H7 (cell line): Measurements from ENCODE around the gene MAP3K7. TPM values are rescaled to one million over a fixed set of nuclear protein-coding genes. Genes with fewer than 3 reads are reported as not detected.

Experiments
- DNase-seq: peaks from one replicate; pipeline ENCODE4 v3.0.0; 2012
- H3K27me3 ChIP-seq: 2 replicates; pipeline ENCODE4 v1.6.0; 2011; ENCODE audit warnings: mild to moderate bottlenecking, low read length; ENCODE audit not compliant: control insufficient read depth, insufficient read depth
- H3K36me3 ChIP-seq: replicated peaks from 2 replicates; pipeline ENCODE4 v1.5.1; 2011; ENCODE audit warnings: low read length; ENCODE audit not compliant: control insufficient read depth, insufficient read depth
- H3K4me3 ChIP-seq: 2 replicates; pipeline ENCODE4 v1.5.1; 2011; ENCODE audit warnings: low read depth, mild to moderate bottlenecking, control low read depth, low read length, moderate library complexity; ENCODE audit not compliant: insufficient read depth
- total RNA-seq: library from RNA; depleted of rRNA; stranded (reverse); fragments of >200 nt; shearing (Covaris generic); gene quantifications from 2 replicates; pipeline ENCODE4 v1.2.3, GENCODE V29; 2014

MAP3K7 gene
- total RNA-seq, 1 experiment from 2014 or later: 35.2 TPM

DNA sequence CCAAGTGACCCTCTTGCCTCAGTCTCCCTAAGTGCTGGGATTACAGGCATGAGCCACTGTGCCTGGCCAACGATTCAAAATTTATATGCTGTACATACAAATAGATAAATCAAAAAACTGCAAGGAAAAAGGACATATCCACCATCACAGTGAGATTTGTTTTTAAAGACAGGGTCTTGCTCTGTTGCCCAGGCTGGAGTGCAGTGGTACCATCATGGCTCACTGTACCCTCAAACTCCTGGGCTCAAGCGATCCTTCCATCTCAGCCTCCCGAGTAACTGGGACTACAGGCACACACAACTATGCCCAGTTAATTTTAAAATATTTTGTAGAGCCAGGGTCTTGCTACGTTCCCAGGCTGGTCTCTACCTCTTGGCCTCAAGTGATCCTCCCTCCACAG lies 61.5 kb downstream of the MAP3K7 start:
- no peak overlapping the region for H3K4me3 ChIP-seq
- no peaks in the 10 kb centered on the region for H3K27me3 ChIP-seq
- DNase-seq: no peak
- peaks cover 3% of the 10 kb centered on the region for H3K36me3 ChIP-seq

GRCh38 chr6:90523779-90524310 lies 63.0 kb downstream of the MAP3K7 start:
- H3K27me3 ChIP-seq: no peaks in the 10 kb centered on the region
- DNase-seq: no peak
- peaks cover 3% of the 10 kb centered on the region for H3K36me3 ChIP-seq

DNA sequence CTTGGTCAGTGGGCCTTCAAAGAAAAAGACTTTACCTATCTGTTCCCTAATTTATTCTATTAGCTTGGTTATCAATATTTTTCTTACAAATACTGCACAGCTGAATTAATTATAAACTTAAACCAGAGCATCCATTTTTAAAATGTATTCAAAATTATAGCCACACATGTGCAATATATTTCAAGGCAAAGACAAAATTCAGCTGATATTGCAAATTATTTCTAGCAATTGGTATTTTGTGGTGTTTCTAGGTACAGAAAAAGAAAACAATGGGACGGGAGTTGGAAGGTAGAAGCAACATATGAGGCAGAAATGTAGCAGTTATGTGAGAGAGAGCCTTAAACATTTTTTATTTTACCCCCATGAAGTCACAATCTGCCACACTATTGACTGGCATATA lies 64.9 kb downstream of the MAP3K7 start:
- Histone ChIP-seq H3K4me3 (no peak overlapping the region), H3K36me3 (peaks cover 3% of the 10 kb centered on the region), H3K27me3 (no peaks in the 10 kb centered on the region)
- DNase-seq: no peak

More at GRCh38 chr6:90523779-90524310, 63.0 kb downstream of the MAP3K7 start:
- H3K4me3 ChIP-seq: no peak overlapping the region

GRCh38 chr6:90516074-90516660 lies 70.7 kb downstream of the MAP3K7 start:
- DNase-seq: no peak
- Histone ChIP-seq H3K4me3 (no peak overlapping the region), H3K27me3 (no peaks in the 10 kb centered on the region), H3K36me3 (peaks cover 4% of the 10 kb centered on the region)

DNA sequence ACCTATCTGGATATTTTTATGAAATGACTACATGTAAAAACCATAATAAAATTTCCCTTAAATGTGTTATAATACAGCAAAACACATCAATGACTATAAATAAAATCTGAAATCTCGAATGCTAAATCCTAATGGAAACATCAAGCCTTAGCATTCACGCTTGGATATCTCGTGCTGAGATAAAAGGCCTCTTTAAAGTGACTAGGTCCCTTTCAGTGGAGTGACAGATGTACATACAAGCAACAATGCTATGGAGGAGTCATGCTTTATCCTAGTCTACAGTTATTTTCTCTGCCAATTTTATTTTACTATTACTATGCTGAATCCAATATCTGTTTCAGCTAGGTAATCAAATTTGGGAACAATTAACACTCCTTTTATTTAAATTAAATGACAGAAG lies 72.4 kb downstream of the MAP3K7 start:
- no peak for DNase-seq
- Histone ChIP-seq H3K4me3 (no peak overlapping the region), H3K27me3 (no peaks in the 10 kb centered on the region), H3K36me3 (peaks cover 4% of the 10 kb centered on the region)

DNA sequence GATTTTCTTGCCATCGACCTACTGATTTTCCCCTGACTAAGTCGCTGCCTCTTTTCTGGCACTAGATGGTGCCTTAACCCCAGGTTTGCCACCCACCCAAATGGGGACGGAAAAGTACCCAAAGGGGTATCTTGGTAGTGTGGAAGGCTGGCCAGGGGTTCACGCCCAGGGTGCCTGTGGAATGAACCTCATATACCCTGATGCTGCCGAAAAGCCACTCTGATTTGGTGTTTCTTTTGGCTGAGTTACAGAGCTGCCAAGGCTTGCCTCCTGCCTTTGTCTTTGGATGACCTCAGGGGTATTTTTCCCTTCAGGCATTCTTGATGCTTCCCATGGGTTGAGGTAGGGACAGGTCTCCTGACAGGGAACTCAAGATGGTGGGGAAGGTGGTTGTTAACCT lies 78.1 kb downstream of the MAP3K7 start:
- Histone ChIP-seq H3K27me3 (no peaks in the 10 kb centered on the region), H3K4me3 (no peak overlapping the region), H3K36me3 (no peaks in the 10 kb centered on the region)
- DNase-seq: peak; percentile 21

DNA sequence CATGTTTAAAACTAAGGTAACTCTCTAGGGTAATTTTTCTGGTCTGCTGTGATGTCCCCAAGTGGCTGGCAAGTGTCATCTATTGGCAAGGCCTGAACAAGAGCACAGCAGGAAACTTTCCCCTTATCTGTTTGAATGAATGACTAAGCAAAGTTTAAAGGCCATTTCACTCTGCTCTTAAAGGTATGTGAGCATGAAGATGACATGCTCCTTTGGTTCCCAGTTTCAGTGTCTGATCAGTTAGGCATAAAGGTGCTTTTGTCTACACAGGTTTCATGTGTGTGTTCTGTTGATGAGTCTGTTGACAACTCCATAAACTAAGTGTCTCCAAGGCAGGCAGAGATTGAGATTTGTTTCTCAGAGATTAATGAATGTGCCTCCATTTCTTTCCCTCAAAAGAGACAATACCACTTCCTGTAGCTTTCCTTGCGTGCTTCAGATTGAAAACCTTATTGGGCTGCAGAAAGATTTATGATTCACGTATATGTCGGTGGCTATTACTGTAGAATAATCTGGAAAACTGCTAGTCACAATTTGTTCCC lies 83.9 kb downstream of the MAP3K7 start:
- Histone ChIP-seq H3K36me3 (no peaks in the 10 kb centered on the region), H3K27me3 (no peaks in the 10 kb centered on the region), H3K4me3 (no peak overlapping the region)
- DNase-seq: peak; percentile 22

GRCh38 chr6:90502381-90502780 lies 84.5 kb downstream of the MAP3K7 start:
- Histone ChIP-seq H3K36me3 (no peaks in the 10 kb centered on the region), H3K27me3 (no peaks in the 10 kb centered on the region)
- DNase-seq: no peak

DNA sequence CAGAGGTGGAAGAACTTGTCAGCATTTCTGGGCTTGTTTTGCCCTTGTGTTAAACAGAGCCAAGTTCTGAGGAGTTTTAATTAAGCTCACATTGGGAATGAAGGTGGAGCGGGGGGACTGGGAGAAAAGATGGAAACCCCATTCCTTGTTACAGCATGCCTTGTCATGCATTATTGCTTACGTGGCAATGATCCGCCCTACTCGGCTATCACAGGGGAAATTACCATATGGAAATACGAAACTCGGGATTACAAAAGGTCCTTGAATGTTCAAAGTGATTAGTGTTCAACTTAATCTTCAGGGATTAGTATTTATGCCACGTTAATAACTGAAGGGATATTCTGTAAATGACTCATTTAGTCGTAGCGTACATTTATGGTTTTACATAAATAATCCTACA lies 86.4 kb downstream of the MAP3K7 start:
- H3K36me3 ChIP-seq: no peaks in the 10 kb centered on the region
- no peaks in the 10 kb centered on the region for H3K27me3 ChIP-seq
- H3K4me3 ChIP-seq: no peak overlapping the region
- DNase-seq: peak; percentile 25

More at GRCh38 chr6:90502381-90502780, 84.5 kb downstream of the MAP3K7 start:
- no peak overlapping the region for H3K4me3 ChIP-seq

GRCh38 chr6:90497411-90497810 lies 89.5 kb downstream of the MAP3K7 start:
- no peak for DNase-seq
- Histone ChIP-seq H3K27me3 (no peaks in the 10 kb centered on the region), H3K4me3 (no peak overlapping the region), H3K36me3 (no peaks in the 10 kb centered on the region)

DNA sequence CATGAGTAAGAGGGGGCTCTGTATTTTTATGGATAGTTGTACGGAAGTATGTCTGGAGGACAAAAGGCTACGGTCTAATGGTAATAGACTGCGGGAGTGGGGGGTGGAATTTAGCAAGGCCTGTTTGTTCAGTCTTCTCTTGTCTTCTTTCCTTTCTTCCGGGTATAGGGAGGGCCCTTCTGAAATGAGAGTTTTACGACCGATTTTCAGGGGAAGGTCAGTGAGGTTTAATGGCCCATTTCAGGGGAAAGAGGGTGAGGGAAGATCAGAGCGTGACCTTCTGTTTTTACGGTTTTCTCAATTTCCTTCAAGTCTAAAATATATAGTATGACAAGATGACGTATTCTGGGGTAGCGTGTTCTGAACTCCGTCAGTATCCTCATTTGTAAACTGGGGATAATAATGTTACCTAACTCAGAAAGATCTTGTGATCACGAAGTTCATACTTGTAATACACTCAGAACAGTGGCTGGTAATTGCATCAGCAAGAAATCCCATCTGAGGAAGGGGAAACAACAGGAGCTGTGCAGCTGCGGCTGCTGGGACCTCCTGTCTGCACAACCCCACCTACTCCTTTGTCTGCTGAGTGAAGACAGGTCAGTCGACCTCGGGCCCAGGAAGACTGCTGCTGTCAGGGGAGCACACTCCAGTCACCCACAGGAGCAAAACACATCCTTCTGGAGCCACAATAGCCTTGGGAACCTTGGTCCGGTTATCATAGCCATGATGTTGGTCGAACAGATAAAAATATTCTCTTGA lies 90.4 kb downstream of the MAP3K7 start:
- Histone ChIP-seq H3K4me3 (no peak overlapping the region), H3K27me3 (no peaks in the 10 kb centered on the region), H3K36me3 (no peaks in the 10 kb centered on the region)
- DNase-seq: peak; percentile 29

DNA sequence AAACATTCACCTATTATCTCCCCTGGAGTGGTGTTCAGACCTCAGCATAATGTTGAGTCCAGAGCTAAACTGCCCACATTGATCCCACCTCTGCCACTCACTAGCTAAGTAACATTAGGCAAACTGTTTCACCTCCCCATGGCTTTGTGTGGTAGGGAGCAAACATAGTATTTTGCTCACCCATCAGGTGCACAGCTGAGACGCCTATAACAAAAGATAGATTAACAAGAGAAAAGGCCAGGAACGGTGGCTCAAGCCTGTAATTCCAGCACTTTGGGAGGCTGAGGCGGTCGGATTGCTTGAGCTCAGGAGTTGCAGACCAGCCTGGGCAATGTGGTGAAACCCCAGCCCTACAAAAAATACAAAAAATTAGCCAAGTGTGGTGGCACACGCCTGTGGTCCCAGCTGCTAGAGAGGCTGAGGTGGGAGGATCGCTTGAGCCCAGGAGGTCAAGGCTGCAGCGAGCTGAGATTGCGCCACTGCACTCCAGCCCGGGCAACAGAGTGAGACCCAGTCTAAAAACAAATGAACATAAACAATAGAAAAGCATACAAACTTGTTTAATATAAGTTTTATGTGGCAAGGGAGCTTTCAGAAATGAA lies 91.6 kb downstream of the MAP3K7 start:
- H3K27me3 ChIP-seq: no peaks in the 10 kb centered on the region
- H3K36me3 ChIP-seq: no peaks in the 10 kb centered on the region
- H3K4me3 ChIP-seq: no peak overlapping the region
- DNase-seq: peak; percentile 20

GRCh38 chr6:90494067-90494780 lies 92.6 kb downstream of the MAP3K7 start:
- DNase-seq: peak; percentile 34
- no peak overlapping the region for H3K4me3 ChIP-seq
- H3K36me3 ChIP-seq: no peaks in the 10 kb centered on the region
- H3K27me3 ChIP-seq: no peaks in the 10 kb centered on the region

- Histone ChIP-seq H3K36me3 (no peaks in the 10 kb centered on the region), H3K27me3 (no peaks in the 10 kb centered on the region)
- no peak for DNase-seq
Measured at GRCh38 chr6:90493332-90493731, 93.5 kb downstream of the MAP3K7 start.

More at GRCh38 chr6:90493332-90493731, 93.5 kb downstream of the MAP3K7 start:
- no peak overlapping the region for H3K4me3 ChIP-seq
